H1 (cell line): ENCODE data around the gene VASP.

Source experiments
- CTCF ChIP-seq, 3 experiments: IDR thresholded peaks; 1 replicate in 2 of 3; 2 replicates in 1 of 3; pipeline versions ENCODE4 v1.5.1 to v1.6.1; 2011; ENCODE audit warnings: low read length in 3 of 3, mild to moderate bottlenecking in 3 of 3, inconsistent platforms in 2 of 3, low read depth in 1 of 3, moderate library complexity in 1 of 3; ENCODE audit not compliant: insufficient read depth in 1 of 3; ENCODE audit errors: control extremely low read depth in 1 of 3
- EGR1 ChIP-seq: IDR thresholded peaks from 2 replicates; pipeline ENCODE4 v1.6.1; 2011; ENCODE audit warnings: low read depth, low read length, borderline replicate concordance
- EZH2 ChIP-seq: fragments of 200-600 bp; sonication (generic); IDR thresholded peaks from 2 replicates; pipeline ENCODE4 v1.7.1; 2012; ENCODE audit warnings: low read depth, mild to moderate bottlenecking, moderate library complexity, low read length, inconsistent platforms; ENCODE audit not compliant: severe bottlenecking
- JUN ChIP-seq: IDR thresholded peaks from 2 replicates; pipeline ENCODE4 v1.6.1; 2011; ENCODE audit warnings: low read depth, mild to moderate bottlenecking, improper control_type of control experiment, low read length
- POLR2A ChIP-seq, 2 experiments: IDR thresholded peaks; 1 replicate in 1 of 2; 2 replicates in 1 of 2; pipeline ENCODE4 v1.6.1; 2011; ENCODE audit warnings: low read depth in 2 of 2, low read length in 2 of 2, mild to moderate bottlenecking in 2 of 2; ENCODE audit errors: control extremely low read depth in 1 of 2
- SIN3A ChIP-seq, 2 experiments: IDR thresholded peaks in 1 of 2; conservative IDR thresholded peaks in 1 of 2; 2 replicates each; pipeline ENCODE4 v1.6.1; 2011 to 2012; ENCODE audit warnings: low read length in 2 of 2, improper control_type of control experiment in 1 of 2, low read depth in 1 of 2, mild to moderate bottlenecking in 1 of 2
- TEAD4 ChIP-seq: IDR thresholded peaks from 2 replicates; pipeline ENCODE4 v1.6.1; 2012; ENCODE audit warnings: low read depth, low read length, inconsistent platforms, mixed read lengths

- TF ChIP-seq TEAD4 (no peak), JUN (no peak), EZH2 (no peak), SIN3A (conservative IDR thresholded peaks at IDR 0.05 in 1 of 2, IDR thresholded peaks at IDR 0.05 in 1 of 2; ENCODE audit: low read depth in 1 of 2, low read length in 2 of 2) (no peak), POLR2A (IDR thresholded peaks at IDR 0.05; ENCODE audit: control extremely low read depth in 1 of 2, low read depth in 2 of 2, low read length in 2 of 2) (no peak), CTCF (IDR thresholded peaks at IDR 0.05; ENCODE audit: control extremely low read depth in 1 of 3, insufficient read depth in 1 of 3, low read depth in 1 of 3, low read length in 3 of 3) (no peak), EGR1 (no peak)
Measured at GRCh38 chr19:45467115-45467455, 40.2 kb upstream of the VASP start.
